GM23338 (cell line): ENCODE data around the gene TPST2. TPM values are rescaled to one million over a fixed set of nuclear protein-coding genes. Genes with fewer than 3 reads are reported as not detected.

ENCODE experiments used
- ATAC-seq: fragments of 200-7000 bp; cut with Tn5 transposase; 3 replicates; pipeline ENCODE4 v1.9.1; 2020
- DNase-seq: peaks from one replicate; pipeline ENCODE4 v3.0.0-alpha.2; 2015; ENCODE audit warnings: low spot score
- H2AFZ ChIP-seq: fragments of 200-600 bp; sonication (generic); 2 replicates; pipeline ENCODE4 v1.8.0; 2016; ENCODE audit warnings: antibody characterized with exemption, mild to moderate bottlenecking, moderate library complexity
- H3F3A ChIP-seq: fragments of 200-600 bp; sonication (generic); replicated peaks from 2 replicates; pipeline ENCODE4 v1.8.0; 2017; ENCODE audit warnings: antibody characterized with exemption, mixed run types, low read depth
- H3K27ac ChIP-seq: fragments of 200-600 bp; sonication (generic); 2 replicates; pipeline ENCODE4 v1.6.1; 2016; ENCODE audit warnings: low read depth
- H3K27me3 ChIP-seq: fragments of 200-600 bp; sonication (generic); 2 replicates; pipeline ENCODE4 v1.8.0; 2016; ENCODE audit warnings: mild to moderate bottlenecking, mixed run types, moderate library complexity; ENCODE audit not compliant: insufficient read depth
- H3K36me3 ChIP-seq: fragments of 200-600 bp; sonication (generic); 2 replicates; pipeline ENCODE4 v1.8.0; 2016; ENCODE audit warnings: mild to moderate bottlenecking; ENCODE audit not compliant: insufficient read depth
- H3K4me1 ChIP-seq: fragments of 200-600 bp; sonication (generic); 2 replicates; pipeline ENCODE4 v1.8.0; 2016; ENCODE audit warnings: mild to moderate bottlenecking, moderate library complexity; ENCODE audit not compliant: insufficient read depth
- H3K4me2 ChIP-seq: fragments of 200-600 bp; sonication (generic); 2 replicates; pipeline ENCODE4 v1.7.1; 2017; ENCODE audit warnings: mixed run types
- H3K4me3 ChIP-seq: fragments of 200-600 bp; sonication (generic); 2 replicates; pipeline ENCODE4 v1.6.1; 2016; ENCODE audit warnings: mixed run types
- H3K79me2 ChIP-seq: fragments of 200-600 bp; sonication (generic); replicated peaks from 2 replicates; pipeline ENCODE4 v1.8.0; 2017; ENCODE audit warnings: mild to moderate bottlenecking; ENCODE audit not compliant: insufficient read depth
- H3K9me2 ChIP-seq: fragments of 200-600 bp; sonication (generic); 2 replicates; pipeline ENCODE4 v1.8.0; 2017; ENCODE audit not compliant: insufficient read depth
- H4K20me1 ChIP-seq: fragments of 200-600 bp; sonication (generic); replicated peaks from 2 replicates; pipeline ENCODE4 v1.8.0; 2017; ENCODE audit warnings: mild to moderate bottlenecking; ENCODE audit not compliant: insufficient read depth
- H3K27ac Mint-ChIP-seq: 2 replicates; pipeline ENCODE4 v1.8.0; 2020; ENCODE audit warnings: inconsistent platforms, mild to moderate bottlenecking, moderate library complexity, mixed read lengths
- H3K27me3 Mint-ChIP-seq: 3 replicates; pipeline ENCODE4 v1.8.0; 2022; ENCODE audit warnings: low read depth, mild to moderate bottlenecking, moderate library complexity, mixed read lengths, inconsistent platforms; ENCODE audit not compliant: insufficient read depth, poor library complexity
- H3K36me3 Mint-ChIP-seq: 3 replicates; pipeline ENCODE4 v1.8.0; 2021; ENCODE audit warnings: low read depth, mild to moderate bottlenecking, inconsistent platforms, moderate library complexity, mixed read lengths
- H3K4me1 Mint-ChIP-seq: 3 replicates; pipeline ENCODE4 v1.8.0; 2020; ENCODE audit warnings: mild to moderate bottlenecking, inconsistent platforms, mixed read lengths
- H3K4me3 Mint-ChIP-seq: 3 replicates; pipeline ENCODE4 v1.8.0; 2021; ENCODE audit warnings: moderate library complexity, mild to moderate bottlenecking, inconsistent platforms, mixed read lengths
- H3K9me3 Mint-ChIP-seq: 3 replicates; pipeline ENCODE4 v1.8.0; 2020; ENCODE audit warnings: moderate library complexity, mild to moderate bottlenecking, inconsistent platforms, mixed read lengths
- CREB1 ChIP-seq: fragments of 250-450 bp; sonication (Bioruptor Pico); IDR thresholded peaks from 2 replicates; pipeline ENCODE4 v1.5.0; 2020; ENCODE audit warnings: low read depth, mild to moderate bottlenecking, moderate library complexity
- EZH2 ChIP-seq: fragments of 200-600 bp; sonication (generic); IDR thresholded peaks from one replicate; pipeline ENCODE4 v1.8.0; 2017; ENCODE audit warnings: antibody characterized with exemption, mild to moderate bottlenecking, low read depth; ENCODE audit not compliant: unreplicated experiment
- EZH2phosphoT487 ChIP-seq: fragments of 200-600 bp; sonication (generic); IDR thresholded peaks from one replicate; pipeline ENCODE4 v1.8.1; 2018; ENCODE audit warnings: antibody characterized with exemption; ENCODE audit not compliant: unreplicated experiment
- JUNB ChIP-seq: IDR thresholded peaks from one replicate; pipeline ENCODE4 v1.6.1; 2016; ENCODE audit warnings: antibody characterized with exemption; ENCODE audit not compliant: unreplicated experiment
- NANOG ChIP-seq: IDR thresholded peaks from 2 replicates; pipeline ENCODE4 v1.6.1; 2016; ENCODE audit warnings: antibody characterized with exemption, borderline replicate concordance
- POLR2AphosphoS5 ChIP-seq: IDR thresholded peaks from 2 replicates; pipeline ENCODE4 v1.6.1; 2016; ENCODE audit warnings: antibody characterized with exemption, low read depth
- STAT1 ChIP-seq: IDR thresholded peaks from one replicate; pipeline ENCODE4 v1.6.1; 2016; ENCODE audit warnings: antibody characterized with exemption; ENCODE audit not compliant: unreplicated experiment
- ZNF331 ChIP-seq: fragments of 250-450 bp; sonication (Bioruptor Pico); IDR thresholded peaks from 2 replicates; pipeline ENCODE4 v1.5.0; 2020; ENCODE audit warnings: low read depth, mild to moderate bottlenecking, moderate library complexity
- polyA plus RNA-seq: library from polyadenylated mRNA; unstranded; fragments of >200 nt; fragmentation: Nextera tagmentation; extraction: Ambion mirVana; gene quantifications from 2 replicates; pipeline ENCODE4 v1.2.1, GENCODE V29; 2016
- total RNA-seq: library from RNA; depleted of rRNA; stranded (reverse); fragments of >200 nt; shearing (Covaris generic); gene quantifications from 2 replicates; pipeline ENCODE4 v1.2.3, GENCODE V29; 2014
- TF ChIP-seq, protein P1 (sequence below): IDR thresholded peaks from 2 replicates; pipeline ENCODE4 v1.6.1; 2016; ENCODE audit warnings: antibody characterized with exemption
- TF ChIP-seq, protein P2 (sequence below): fragments of 250-450 bp; sonication (Bioruptor Pico); IDR thresholded peaks from 2 replicates; pipeline ENCODE4 v1.5.0; 2020; ENCODE audit warnings: mild to moderate bottlenecking, moderate library complexity
- TF ChIP-seq, protein P3 (sequence below), 2 experiments: fragments of 200-600 bp in 1 of 2; sonication (generic) in 1 of 2; conservative IDR thresholded peaks; 2 replicates each; pipeline versions ENCODE4 v1.5.1 to v1.6.1; 2016 to 2017; ENCODE audit warnings: antibody characterized with exemption in 2 of 2, low read depth in 2 of 2, mild to moderate bottlenecking in 2 of 2, moderate library complexity in 1 of 2

Gene TPST2
- total and polyA plus RNA-seq, 2 experiments from 2014 or later, result 37.9 to 127 TPM

DNA sequence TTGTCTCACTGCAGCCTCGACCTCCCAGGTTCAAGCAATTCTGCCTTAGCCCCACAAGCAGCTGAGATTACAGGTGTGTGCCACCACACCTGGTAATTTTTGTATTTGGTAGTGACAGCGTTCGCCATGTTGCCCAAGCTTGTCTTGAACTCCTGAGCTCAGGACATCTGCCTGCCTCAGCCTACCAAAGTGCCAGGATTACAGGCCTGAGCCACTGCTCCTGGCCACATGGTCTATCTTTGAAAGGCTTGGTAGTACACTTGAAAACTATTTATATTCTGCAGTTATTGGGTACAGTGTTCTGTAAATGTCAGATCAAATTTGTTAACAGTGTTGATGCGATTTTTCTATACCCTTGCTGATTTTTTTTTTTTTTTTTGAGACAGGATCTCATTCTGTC is 41.4 kb upstream of the TPST2 start:
- no peaks in the 10 kb centered on the region for H3K27me3 ChIP-seq
- Mint-ChIP-seq H3K36me3 (0 out of 3 replicates have a peak, but pooled peaks cover 3% of the 10 kb centered on the region), H3K4me1 (peaks cover 16% of the 10 kb centered on the region), H3K27ac (no peak overlapping the region), H3K27me3 (peaks cover 12% of the 10 kb centered on the region), H3K9me3 (no peaks in the 10 kb centered on the region; the same call in 2 of the 3 replicates), H3K4me3 (no peak overlapping the region)
- H3K4me2 ChIP-seq, result no peak overlapping the region
- H3F3A ChIP-seq, result 0 out of 2 replicates have a peak, but pooled peaks cover 3% of the 10 kb centered on the region
- no peak for TF ChIP-seq ZNF331 (CRISPR knock-in tag)
- no peak for TF ChIP-seq EZH2phosphoT487
- TF ChIP-seq, protein P1, sequence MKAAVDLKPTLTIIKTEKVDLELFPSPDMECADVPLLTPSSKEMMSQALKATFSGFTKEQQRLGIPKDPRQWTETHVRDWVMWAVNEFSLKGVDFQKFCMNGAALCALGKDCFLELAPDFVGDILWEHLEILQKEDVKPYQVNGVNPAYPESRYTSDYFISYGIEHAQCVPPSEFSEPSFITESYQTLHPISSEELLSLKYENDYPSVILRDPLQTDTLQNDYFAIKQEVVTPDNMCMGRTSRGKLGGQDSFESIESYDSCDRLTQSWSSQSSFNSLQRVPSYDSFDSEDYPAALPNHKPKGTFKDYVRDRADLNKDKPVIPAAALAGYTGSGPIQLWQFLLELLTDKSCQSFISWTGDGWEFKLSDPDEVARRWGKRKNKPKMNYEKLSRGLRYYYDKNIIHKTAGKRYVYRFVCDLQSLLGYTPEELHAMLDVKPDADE, result no peak
- TF ChIP-seq EZH2, result no peak
- TF ChIP-seq, protein P2, sequence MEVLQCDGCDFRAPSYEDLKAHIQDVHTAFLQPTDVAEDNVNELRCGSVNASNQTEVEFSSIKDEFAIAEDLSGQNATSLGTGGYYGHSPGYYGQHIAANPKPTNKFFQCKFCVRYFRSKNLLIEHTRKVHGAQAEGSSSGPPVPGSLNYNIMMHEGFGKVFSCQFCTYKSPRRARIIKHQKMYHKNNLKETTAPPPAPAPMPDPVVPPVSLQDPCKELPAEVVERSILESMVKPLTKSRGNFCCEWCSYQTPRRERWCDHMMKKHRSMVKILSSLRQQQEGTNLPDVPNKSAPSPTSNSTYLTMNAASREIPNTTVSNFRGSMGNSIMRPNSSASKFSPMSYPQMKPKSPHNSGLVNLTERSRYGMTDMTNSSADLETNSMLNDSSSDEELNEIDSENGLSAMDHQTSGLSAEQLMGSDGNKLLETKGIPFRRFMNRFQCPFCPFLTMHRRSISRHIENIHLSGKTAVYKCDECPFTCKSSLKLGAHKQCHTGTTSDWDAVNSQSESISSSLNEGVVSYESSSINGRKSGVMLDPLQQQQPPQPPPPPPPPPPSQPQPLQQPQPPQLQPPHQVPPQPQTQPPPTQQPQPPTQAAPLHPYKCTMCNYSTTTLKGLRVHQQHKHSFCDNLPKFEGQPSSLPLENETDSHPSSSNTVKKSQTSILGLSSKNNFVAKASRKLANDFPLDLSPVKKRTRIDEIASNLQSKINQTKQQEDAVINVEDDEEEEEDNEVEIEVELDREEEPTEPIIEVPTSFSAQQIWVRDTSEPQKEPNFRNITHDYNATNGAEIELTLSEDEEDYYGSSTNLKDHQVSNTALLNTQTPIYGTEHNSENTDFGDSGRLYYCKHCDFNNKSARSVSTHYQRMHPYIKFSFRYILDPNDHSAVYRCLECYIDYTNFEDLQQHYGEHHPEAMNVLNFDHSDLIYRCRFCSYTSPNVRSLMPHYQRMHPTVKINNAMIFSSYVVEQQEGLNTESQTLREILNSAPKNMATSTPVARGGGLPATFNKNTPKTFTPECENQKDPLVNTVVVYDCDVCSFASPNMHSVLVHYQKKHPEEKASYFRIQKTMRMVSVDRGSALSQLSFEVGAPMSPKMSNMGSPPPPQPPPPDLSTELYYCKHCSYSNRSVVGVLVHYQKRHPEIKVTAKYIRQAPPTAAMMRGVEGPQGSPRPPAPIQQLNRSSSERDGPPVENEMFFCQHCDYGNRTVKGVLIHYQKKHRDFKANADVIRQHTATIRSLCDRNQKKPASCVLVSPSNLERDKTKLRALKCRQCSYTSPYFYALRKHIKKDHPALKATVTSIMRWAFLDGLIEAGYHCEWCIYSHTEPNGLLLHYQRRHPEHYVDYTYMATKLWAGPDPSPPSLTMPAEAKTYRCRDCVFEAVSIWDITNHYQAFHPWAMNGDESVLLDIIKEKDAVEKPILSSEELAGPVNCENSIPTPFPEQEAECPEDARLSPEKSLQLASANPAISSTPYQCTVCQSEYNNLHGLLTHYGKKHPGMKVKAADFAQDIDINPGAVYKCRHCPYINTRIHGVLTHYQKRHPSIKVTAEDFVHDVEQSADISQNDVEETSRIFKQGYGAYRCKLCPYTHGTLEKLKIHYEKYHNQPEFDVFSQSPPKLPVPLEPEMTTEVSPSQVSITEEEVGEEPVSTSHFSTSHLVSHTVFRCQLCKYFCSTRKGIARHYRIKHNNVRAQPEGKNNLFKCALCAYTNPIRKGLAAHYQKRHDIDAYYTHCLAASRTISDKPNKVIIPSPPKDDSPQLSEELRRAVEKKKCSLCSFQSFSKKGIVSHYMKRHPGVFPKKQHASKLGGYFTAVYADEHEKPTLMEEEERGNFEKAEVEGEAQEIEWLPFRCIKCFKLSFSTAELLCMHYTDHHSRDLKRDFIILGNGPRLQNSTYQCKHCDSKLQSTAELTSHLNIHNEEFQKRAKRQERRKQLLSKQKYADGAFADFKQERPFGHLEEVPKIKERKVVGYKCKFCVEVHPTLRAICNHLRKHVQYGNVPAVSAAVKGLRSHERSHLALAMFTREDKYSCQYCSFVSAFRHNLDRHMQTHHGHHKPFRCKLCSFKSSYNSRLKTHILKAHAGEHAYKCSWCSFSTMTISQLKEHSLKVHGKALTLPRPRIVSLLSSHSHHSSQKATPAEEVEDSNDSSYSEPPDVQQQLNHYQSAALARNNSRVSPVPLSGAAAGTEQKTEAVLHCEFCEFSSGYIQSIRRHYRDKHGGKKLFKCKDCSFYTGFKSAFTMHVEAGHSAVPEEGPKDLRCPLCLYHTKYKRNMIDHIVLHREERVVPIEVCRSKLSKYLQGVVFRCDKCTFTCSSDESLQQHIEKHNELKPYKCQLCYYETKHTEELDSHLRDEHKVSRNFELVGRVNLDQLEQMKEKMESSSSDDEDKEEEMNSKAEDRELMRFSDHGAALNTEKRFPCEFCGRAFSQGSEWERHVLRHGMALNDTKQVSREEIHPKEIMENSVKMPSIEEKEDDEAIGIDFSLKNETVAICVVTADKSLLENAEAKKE (CRISPR knock-in tag), result no peak
- no peak for TF ChIP-seq NANOG
- no peak for TF ChIP-seq STAT1
- TF ChIP-seq POLR2AphosphoS5, result no peak
- no peak for TF ChIP-seq CREB1 (CRISPR knock-in tag)
- TF ChIP-seq, protein P3, sequence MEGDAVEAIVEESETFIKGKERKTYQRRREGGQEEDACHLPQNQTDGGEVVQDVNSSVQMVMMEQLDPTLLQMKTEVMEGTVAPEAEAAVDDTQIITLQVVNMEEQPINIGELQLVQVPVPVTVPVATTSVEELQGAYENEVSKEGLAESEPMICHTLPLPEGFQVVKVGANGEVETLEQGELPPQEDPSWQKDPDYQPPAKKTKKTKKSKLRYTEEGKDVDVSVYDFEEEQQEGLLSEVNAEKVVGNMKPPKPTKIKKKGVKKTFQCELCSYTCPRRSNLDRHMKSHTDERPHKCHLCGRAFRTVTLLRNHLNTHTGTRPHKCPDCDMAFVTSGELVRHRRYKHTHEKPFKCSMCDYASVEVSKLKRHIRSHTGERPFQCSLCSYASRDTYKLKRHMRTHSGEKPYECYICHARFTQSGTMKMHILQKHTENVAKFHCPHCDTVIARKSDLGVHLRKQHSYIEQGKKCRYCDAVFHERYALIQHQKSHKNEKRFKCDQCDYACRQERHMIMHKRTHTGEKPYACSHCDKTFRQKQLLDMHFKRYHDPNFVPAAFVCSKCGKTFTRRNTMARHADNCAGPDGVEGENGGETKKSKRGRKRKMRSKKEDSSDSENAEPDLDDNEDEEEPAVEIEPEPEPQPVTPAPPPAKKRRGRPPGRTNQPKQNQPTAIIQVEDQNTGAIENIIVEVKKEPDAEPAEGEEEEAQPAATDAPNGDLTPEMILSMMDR (conservative IDR thresholded peaks at IDR 0.05; ENCODE audit: low read depth in 2 of 2), result no peak
- no peak for TF ChIP-seq JUNB
- no peak overlapping the region for H3K27ac ChIP-seq
- no peak overlapping the region for H3K4me3 ChIP-seq
- no peaks in the 10 kb centered on the region for H3K9me2 ChIP-seq
- H3K36me3 ChIP-seq, result no peaks in the 10 kb centered on the region; the same call in 1 of the 2 replicates
- DNase-seq (no peak), ATAC-seq (no peak)
- H3K4me1 ChIP-seq, result peaks cover 11% of the 10 kb centered on the region; the same call in 1 of the 2 replicates
- H3K79me2 ChIP-seq, result no peaks in the 10 kb centered on the region
- no peak overlapping the region for H2AFZ ChIP-seq
- H4K20me1 ChIP-seq, result no peaks in the 10 kb centered on the region
